Hepatocyte (in vitro differentiated cells): Measurements from ENCODE around the gene ZBTB16.

Experiments
- CTCF ChIP-seq: fragments of 200-600 bp; sonication (generic); IDR thresholded peaks from 2 replicates; pipeline ENCODE4 v1.5.1; 2016; ENCODE audit warnings: antibody characterized with exemption, mild to moderate bottlenecking; ENCODE audit not compliant: poor library complexity
- EZH2 ChIP-seq: fragments of 200-600 bp; sonication (generic); IDR thresholded peaks from 2 replicates; pipeline ENCODE4 v1.6.1; 2016; ENCODE audit warnings: antibody characterized with exemption, mild to moderate bottlenecking, borderline replicate concordance

GRCh38 chr11:114031246-114031966 is 28.1 kb upstream of the ZBTB16 start:
- TF ChIP-seq CTCF (no peak), EZH2 (no peak)
